SK-N-SH treated with all-trans-retinoic acid at 6 μM for 48 hours (cell line): ENCODE data around the gene IFNB1.

Source experiments
- ATAC-seq: fragments of 200-7000 bp; cut with Tn5 transposase; 3 replicates; pipeline ENCODE4 v1.9.1; 2020; ENCODE audit warnings: mild to moderate bottlenecking, moderate library complexity
- ARNTL ChIP-seq: fragments of 450-650 bp; formaldehyde crosslinking; IDR thresholded peaks from 2 replicates; pipeline ENCODE4 v1.5.0; 2020; ENCODE audit warnings: low read depth, mild to moderate bottlenecking, moderate library complexity, borderline replicate concordance
- BACH2 ChIP-seq: fragments of 250-450 bp; sonication (Bioruptor Pico); IDR thresholded peaks from 2 replicates; pipeline ENCODE4 v1.9.0; 2021; ENCODE audit warnings: mild to moderate bottlenecking, borderline replicate concordance
- CREB5 ChIP-seq: fragments of 250-450 bp; sonication (Bioruptor Pico); IDR thresholded peaks from 2 replicates; pipeline ENCODE4 v1.5.1; 2020; ENCODE audit warnings: low read depth, mild to moderate bottlenecking, moderate library complexity
- CSDC2 ChIP-seq: fragments of 250-450 bp; sonication (Bioruptor Pico); IDR thresholded peaks from 2 replicates; pipeline ENCODE4 v1.5.0; 2020; ENCODE audit warnings: mild to moderate bottlenecking, moderate library complexity
- CSRNP3 ChIP-seq: fragments of 250-450 bp; sonication (Bioruptor Pico); IDR thresholded peaks from 2 replicates; pipeline ENCODE4 v1.5.1; 2021; ENCODE audit warnings: mild to moderate bottlenecking, moderate library complexity
- ESRRG ChIP-seq: fragments of 250-450 bp; sonication (Bioruptor Pico); IDR thresholded peaks from 2 replicates; pipeline ENCODE4 v1.6.1; 2021; ENCODE audit warnings: mild to moderate bottlenecking
- GLIS3 ChIP-seq: fragments of 250-450 bp; sonication (Bioruptor Pico); IDR thresholded peaks from 2 replicates; pipeline ENCODE4 v1.5.0; 2020; ENCODE audit warnings: mild to moderate bottlenecking, moderate library complexity
- ISL1 ChIP-seq: fragments of 250-450 bp; sonication (Bioruptor Pico); IDR thresholded peaks from 2 replicates; pipeline ENCODE4 v2.1.2; 2022; ENCODE audit warnings: mild to moderate bottlenecking, moderate library complexity
- OSR1 ChIP-seq: fragments of 250-450 bp; sonication (Bioruptor Pico); IDR thresholded peaks from 2 replicates; pipeline ENCODE4 v1.8.0; 2022; ENCODE audit warnings: moderate library complexity, mild to moderate bottlenecking, inconsistent platforms
- PATZ1 ChIP-seq: fragments of 250-450 bp; sonication (Bioruptor Pico); IDR thresholded peaks from 2 replicates; pipeline ENCODE4 v1.8.0; 2020; ENCODE audit warnings: mild to moderate bottlenecking, moderate library complexity, borderline replicate concordance
- PPARA ChIP-seq: fragments of 250-450 bp; sonication (Bioruptor Pico); IDR thresholded peaks from 2 replicates; pipeline ENCODE4 v1.5.0; 2020; ENCODE audit warnings: mild to moderate bottlenecking, borderline replicate concordance
- RARB ChIP-seq: fragments of 250-450 bp; sonication (Bioruptor Pico); IDR thresholded peaks from 2 replicates; pipeline ENCODE4 v1.8.0; 2021; ENCODE audit warnings: mild to moderate bottlenecking, moderate library complexity
- SNAI2 ChIP-seq: fragments of 250-450 bp; sonication (Bioruptor Pico); IDR thresholded peaks from 2 replicates; pipeline ENCODE4 v1.5.0; 2020; ENCODE audit warnings: mild to moderate bottlenecking, moderate library complexity
- TCF4 ChIP-seq: fragments of 250-450 bp; sonication (Bioruptor Pico); IDR thresholded peaks from 2 replicates; pipeline ENCODE4 v1.8.0; 2021; ENCODE audit warnings: mild to moderate bottlenecking, moderate library complexity, borderline replicate concordance
- TOX ChIP-seq: fragments of 250-450 bp; sonication (Bioruptor Pico); IDR thresholded peaks from 2 replicates; pipeline ENCODE4 v1.8.0; 2021; ENCODE audit warnings: mild to moderate bottlenecking, moderate library complexity, borderline replicate concordance
- TSHZ2 ChIP-seq: fragments of 250-450 bp; sonication (Bioruptor Pico); IDR thresholded peaks from 2 replicates; pipeline ENCODE4 v1.5.0; 2020; ENCODE audit warnings: mild to moderate bottlenecking, moderate library complexity
- ZC3H10 ChIP-seq: fragments of 250-450 bp; sonication (Bioruptor Pico); IDR thresholded peaks from 2 replicates; pipeline ENCODE4 v1.5.1; 2021; ENCODE audit warnings: mild to moderate bottlenecking, moderate library complexity
- ZFP3 ChIP-seq: fragments of 250-450 bp; sonication (Bioruptor Pico); IDR thresholded peaks from 2 replicates; pipeline ENCODE4 v1.5.0; 2020; ENCODE audit warnings: mild to moderate bottlenecking, moderate library complexity
- ZFP30 ChIP-seq: fragments of 450-650 bp; formaldehyde crosslinking; IDR thresholded peaks from 2 replicates; pipeline ENCODE4 v1.5.0; 2022; ENCODE audit warnings: mild to moderate bottlenecking, moderate library complexity
- ZNF565 ChIP-seq: fragments of 450-650 bp; formaldehyde crosslinking; conservative IDR thresholded peaks from 2 replicates; pipeline ENCODE4 v1.5.0; 2020; ENCODE audit warnings: low read depth, mild to moderate bottlenecking, moderate library complexity
- ZNF70 ChIP-seq: fragments of 450-650 bp; formaldehyde crosslinking; IDR thresholded peaks from 2 replicates; pipeline ENCODE4 v1.5.0; 2020; ENCODE audit warnings: mild to moderate bottlenecking, moderate library complexity
- ZNF8 ChIP-seq: fragments of 450-650 bp; formaldehyde crosslinking; IDR thresholded peaks from 2 replicates; pipeline ENCODE4 v1.5.0; 2020; ENCODE audit warnings: mild to moderate bottlenecking, moderate library complexity

Gene IFNB1

GRCh38 chr9:21081451-21081850, 3.7 kb upstream of the IFNB1 start:
- no peak for ATAC-seq
- TF ChIP-seq ISL1 (CRISPR knock-in tag) (no peak), CSRNP3 (no peak), ZC3H10 (no peak), TCF4 (no peak), TSHZ2 (CRISPR knock-in tag) (no peak), ZFP3 (no peak), GLIS3 (no peak)

GRCh38 chr9:21080793-21081192, 3.1 kb upstream of the IFNB1 start:
- no peak for ATAC-seq
- no peak for TF ChIP-seq TOX

- TF ChIP-seq OSR1, result no peak
- no peak for TF ChIP-seq ZC3H10
- no peak for TF ChIP-seq CSRNP3
- no peak for TF ChIP-seq ISL1 (CRISPR knock-in tag)
- TF ChIP-seq RARB (CRISPR knock-in tag), result no peak
- TF ChIP-seq SNAI2 (CRISPR knock-in tag), result no peak
- no peak for TF ChIP-seq TCF4
- no peak for TF ChIP-seq PATZ1 (CRISPR knock-in tag)
- no peak for TF ChIP-seq BACH2
- no peak for TF ChIP-seq ZNF565
- TF ChIP-seq ZNF70 (CRISPR knock-in tag), result no peak
- TF ChIP-seq ARNTL, result no peak
- TF ChIP-seq CSDC2 (CRISPR knock-in tag), result no peak
- no peak for TF ChIP-seq ZFP30 (CRISPR knock-in tag)
- TF ChIP-seq ZFP3, result no peak
- TF ChIP-seq GLIS3, result no peak
- no peak for TF ChIP-seq CREB5 (CRISPR knock-in tag)
- no peak for TF ChIP-seq ESRRG (CRISPR knock-in tag)
- no peak for ATAC-seq
These were observed 960 bp upstream of the IFNB1 start for GRCh38 chr9:21078702-21079101.

GRCh38 chr9:21075484-21075883, 2.3 kb downstream of the IFNB1 start:
- no peak for ATAC-seq
- TF ChIP-seq ZFP30 (CRISPR knock-in tag) (no peak), TSHZ2 (CRISPR knock-in tag) (no peak), ARNTL (no peak), PATZ1 (CRISPR knock-in tag) (no peak), PPARA (CRISPR knock-in tag) (no peak), ESRRG (CRISPR knock-in tag) (no peak), ZC3H10 (no peak), SNAI2 (CRISPR knock-in tag) (no peak), ZFP3 (no peak), ZNF565 (no peak), CSDC2 (CRISPR knock-in tag) (no peak), ZNF70 (CRISPR knock-in tag) (no peak), BACH2 (no peak), ZNF8 (CRISPR knock-in tag) (no peak)
